Measurements from ENCODE around the gene CARNS1. TPM values are rescaled to one million over a fixed set of nuclear protein-coding genes. Genes with fewer than 3 reads are reported as not detected.
A peak's percentile ranks its signal among the peaks of the same experiment; 100 is the strongest.

Gene CARNS1
- total RNA-seq, 1 experiment from 2014 or later = 0.13 TPM

- ChIA-PET POLR2A (ENCODE audit: low non-redundant PET) (interaction anchor here (0.6 kb wide), 1 partner anchor 113 kb away, joined by 3 read pairs; no protein-coding TSS in a partner anchor), CTCF (interaction anchor here (0.7 kb wide), 1 partner anchor 28 kb away, joined by 4 read pairs; no protein-coding TSS in a partner anchor)
- Histone ChIP-seq H3K4me1 (ENCODE audit: insufficient read depth, low read length, poor library complexity, severe bottlenecking) (peaks cover 21% of the 10 kb centered on the region), H3K9me3 (ENCODE audit: low read depth, low read length, poor library complexity, severe bottlenecking) (no peaks in the 10 kb centered on the region), H3K27me3 (replicated peaks; ENCODE audit: insufficient read depth, low read depth, low read length, poor library complexity) (no peaks in the 10 kb centered on the region), H3K4me3 (ENCODE audit: low read depth, low read length, poor library complexity, severe bottlenecking) (no peak overlapping the region), H3K36me3 (ENCODE audit: insufficient read depth, low read length, poor library complexity, severe bottlenecking) (peaks cover 61% of the 10 kb centered on the region), H3K27ac (ENCODE audit: low read depth, low read length, poor library complexity, severe bottlenecking) (peak overlapping the region; percentile 11)
- TF ChIP-seq, protein P1, sequence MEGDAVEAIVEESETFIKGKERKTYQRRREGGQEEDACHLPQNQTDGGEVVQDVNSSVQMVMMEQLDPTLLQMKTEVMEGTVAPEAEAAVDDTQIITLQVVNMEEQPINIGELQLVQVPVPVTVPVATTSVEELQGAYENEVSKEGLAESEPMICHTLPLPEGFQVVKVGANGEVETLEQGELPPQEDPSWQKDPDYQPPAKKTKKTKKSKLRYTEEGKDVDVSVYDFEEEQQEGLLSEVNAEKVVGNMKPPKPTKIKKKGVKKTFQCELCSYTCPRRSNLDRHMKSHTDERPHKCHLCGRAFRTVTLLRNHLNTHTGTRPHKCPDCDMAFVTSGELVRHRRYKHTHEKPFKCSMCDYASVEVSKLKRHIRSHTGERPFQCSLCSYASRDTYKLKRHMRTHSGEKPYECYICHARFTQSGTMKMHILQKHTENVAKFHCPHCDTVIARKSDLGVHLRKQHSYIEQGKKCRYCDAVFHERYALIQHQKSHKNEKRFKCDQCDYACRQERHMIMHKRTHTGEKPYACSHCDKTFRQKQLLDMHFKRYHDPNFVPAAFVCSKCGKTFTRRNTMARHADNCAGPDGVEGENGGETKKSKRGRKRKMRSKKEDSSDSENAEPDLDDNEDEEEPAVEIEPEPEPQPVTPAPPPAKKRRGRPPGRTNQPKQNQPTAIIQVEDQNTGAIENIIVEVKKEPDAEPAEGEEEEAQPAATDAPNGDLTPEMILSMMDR (conservative IDR thresholded peaks at IDR 0.05; ENCODE audit: low read depth, low read length) = no peak
- TF ChIP-seq EZH2 (IDR thresholded peaks at IDR 0.05; ENCODE audit: borderline replicate concordance, low read depth, low read length, poor library complexity, severe bottlenecking) = no peak
- intact Hi-C loops (cut with micrococcal nuclease; ENCODE audit: unreplicated experiment) = no loop called here
- DNase-seq (ENCODE audit: low spot score) = no peak
- TSS peak; percentile 60 for BruUV-seq (replicated peaks)
Measured at GRCh38 chr11:67397986-67398660, 17.4 kb upstream of the CARNS1 start.

DNA sequence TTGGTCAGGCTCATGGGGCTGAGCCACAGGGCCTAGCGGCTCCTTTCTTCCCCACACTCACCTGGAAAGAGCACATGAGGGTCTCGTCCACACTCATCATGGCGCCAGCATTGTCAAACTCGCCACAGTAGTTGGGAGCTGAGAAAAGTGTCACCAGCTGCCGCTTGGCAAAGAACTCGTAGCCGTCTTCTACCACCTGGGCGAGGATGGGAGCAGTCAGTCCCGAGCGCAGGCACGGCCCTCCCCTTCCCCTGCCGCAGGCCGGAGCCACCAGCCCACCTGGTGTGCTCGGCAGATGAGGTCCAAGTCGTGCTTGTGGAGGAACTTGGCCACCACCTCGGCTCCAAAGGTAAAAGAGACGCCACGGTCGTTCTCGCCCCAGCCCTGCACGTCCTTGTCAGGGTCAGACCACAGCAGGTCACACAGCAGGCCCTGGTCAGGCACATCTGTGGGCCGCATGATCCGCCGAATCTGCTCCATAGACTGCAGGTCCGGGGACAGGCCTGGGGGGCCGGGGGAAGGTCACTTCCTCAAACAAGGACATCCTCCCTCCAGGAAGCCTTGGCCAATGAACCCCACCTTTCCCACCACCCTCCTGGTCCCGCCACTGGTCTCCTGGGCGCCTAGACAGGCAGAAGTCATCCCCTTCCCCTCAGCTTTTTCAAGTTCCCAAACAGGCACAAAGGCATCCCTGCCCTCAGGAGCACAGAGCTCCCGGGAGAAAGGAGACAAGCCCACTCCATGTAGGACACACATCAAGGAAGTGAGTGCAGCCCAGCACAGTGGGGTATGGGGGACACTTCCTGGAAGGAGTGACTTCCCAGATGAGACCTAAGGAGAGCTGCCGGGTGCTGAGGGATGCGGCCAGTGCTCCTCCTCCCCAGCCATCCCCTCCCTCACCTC, 16.6 kb upstream of the CARNS1 start:
- no peak overlapping the region for H3K27ac ChIP-seq (ENCODE audit: low read depth, low read length, poor library complexity, severe bottlenecking)
- H3K4me1 ChIP-seq (ENCODE audit: insufficient read depth, low read length, poor library complexity, severe bottlenecking) = peaks cover 21% of the 10 kb centered on the region
- H3K9me3 ChIP-seq (ENCODE audit: low read depth, low read length, poor library complexity, severe bottlenecking) = no peaks in the 10 kb centered on the region
- DNase-seq (ENCODE audit: low spot score) = no peak
- no peaks in the 10 kb centered on the region for H3K27me3 ChIP-seq (replicated peaks; ENCODE audit: insufficient read depth, low read depth, low read length, poor library complexity)
- CTCF ChIA-PET = no interaction called here
- H3K4me3 ChIP-seq (ENCODE audit: low read depth, low read length, poor library complexity, severe bottlenecking) = no peak overlapping the region
- POLR2A ChIA-PET (ENCODE audit: low non-redundant PET) = no interaction called here
- intact Hi-C loops (cut with micrococcal nuclease; ENCODE audit: unreplicated experiment) = no loop called here
- no peak for TF ChIP-seq EZH2 (IDR thresholded peaks at IDR 0.05; ENCODE audit: borderline replicate concordance, low read depth, low read length, poor library complexity, severe bottlenecking)
- TF ChIP-seq, protein P1 (conservative IDR thresholded peaks at IDR 0.05; ENCODE audit: low read depth, low read length) = no peak
- peaks cover 58% of the 10 kb centered on the region for H3K36me3 ChIP-seq (ENCODE audit: insufficient read depth, low read length, poor library complexity, severe bottlenecking)
- BruUV-seq (replicated peaks) = no TSS peak

GRCh38 chr11:67400251-67400941, 15.1 kb upstream of the CARNS1 start:
- POLR2A ChIA-PET (ENCODE audit: low non-redundant PET) = no interaction called here
- H3K9me3 ChIP-seq (ENCODE audit: low read depth, low read length, poor library complexity, severe bottlenecking) = no peaks in the 10 kb centered on the region
- BruUV-seq (replicated peaks) = no TSS peak
- CTCF ChIA-PET = interaction anchor here (0.6 to 1.0 kb wide), 2 partner anchors 26 to 32 kb away, joined by 3 to 8 read pairs; no protein-coding TSS in a partner anchor
- H3K27ac ChIP-seq (ENCODE audit: low read depth, low read length, poor library complexity, severe bottlenecking) = peak overlapping the region; percentile 95
- H3K36me3 ChIP-seq (ENCODE audit: insufficient read depth, low read length, poor library complexity, severe bottlenecking) = peaks cover 49% of the 10 kb centered on the region
- no peaks in the 10 kb centered on the region for H3K27me3 ChIP-seq (replicated peaks; ENCODE audit: insufficient read depth, low read depth, low read length, poor library complexity)
- DNase-seq (ENCODE audit: low spot score) = no peak
- intact Hi-C loops (cut with micrococcal nuclease; ENCODE audit: unreplicated experiment) = no loop called here
- TF ChIP-seq, protein P1 (conservative IDR thresholded peaks at IDR 0.05; ENCODE audit: low read depth, low read length) = no peak
- TF ChIP-seq EZH2 (IDR thresholded peaks at IDR 0.05; ENCODE audit: borderline replicate concordance, low read depth, low read length, poor library complexity, severe bottlenecking) = no peak
- peaks cover 21% of the 10 kb centered on the region for H3K4me1 ChIP-seq (ENCODE audit: insufficient read depth, low read length, poor library complexity, severe bottlenecking)
- H3K4me3 ChIP-seq (ENCODE audit: low read depth, low read length, poor library complexity, severe bottlenecking) = peak overlapping the region; percentile 87

Data from A673 (cell line).